Gastrocnemius medialis (tissue), 4 donors: ENCODE results near the gene FGF1.

ENCODE experiments used
- CTCF ChIP-seq, 5 experiments: fragments of 450-650 bp in 3 of 5; fragments of 200-600 bp in 2 of 5; sonication (generic) in 2 of 5; IDR thresholded peaks in 4 of 5; conservative IDR thresholded peaks in 1 of 5; 1 replicate in 4 of 5; 2 replicates in 1 of 5; pipeline ENCODE4 v1.5.1; 2016 to 2019; ENCODE audit warnings: antibody characterized with exemption in 5 of 5, mild to moderate bottlenecking in 3 of 5, moderate library complexity in 3 of 5
- POLR2A ChIP-seq, 2 donors: fragments of 450-650 bp; IDR thresholded peaks; one replicate each; pipeline ENCODE4 v1.6.1; 2017; ENCODE audit warnings: antibody characterized with exemption in 2 of 2, mild to moderate bottlenecking in 2 of 2, moderate library complexity in 2 of 2

GRCh38 chr5:142561029-142561428 lies 124.9 kb downstream of the FGF1 start:
- TF ChIP-seq CTCF (IDR thresholded peaks at IDR 0.05 in 4 of 5, conservative IDR thresholded peaks at IDR 0.05 in 1 of 5) = no peak
- TF ChIP-seq POLR2A (IDR thresholded peaks at IDR 0.05) = no peak
